GM12878 (cell line): ENCODE results near the gene S100P. TPM values are rescaled to one million over a fixed set of nuclear protein-coding genes. Genes with fewer than 3 reads are reported as not detected.

Experiments used
- ATAC-seq: fragments of 200-7000 bp; cut with Tn5 transposase; 3 replicates; pipeline ENCODE4 v1.9.1; 2020; ENCODE audit warnings: mild to moderate bottlenecking, moderate library complexity
- BruUV-seq: library from RNA; stranded (reverse); fragments of 400-500 nt; replicated peaks from 2 replicates; lab custom pipeline; 2021; lab: Mats Ljungman, UMichigan
- CTCF ChIA-PET: fragments of 300-600 bp; sonication (Branson Sonifier 250); formaldehyde crosslinking; extraction: SDS; loops from one replicate; lab custom pipeline; 2021; ENCODE audit warnings: inconsistent platforms; lab: Yijun Ruan, JAX
- POLR2A ChIA-PET: fragments of 350-600 bp; formaldehyde crosslinking; extraction: SDS; loops from one replicate; lab custom pipeline; 2021; ENCODE audit warnings: inconsistent platforms; lab: Charles Lee
- RAD21 ChIA-PET: fragments of 300-600 bp; sonication (Branson Sonifier 250); formaldehyde crosslinking; loops from one replicate; lab custom pipeline; 2023; ENCODE audit warnings: antibody characterized with exemption; ENCODE audit not compliant: unreplicated experiment; lab: Charles Lee
- SMC1A ChIA-PET: fragments of 300-600 bp; sonication (Branson Sonifier 250); formaldehyde crosslinking; loops from one replicate; lab custom pipeline; 2023; ENCODE audit not compliant: unreplicated experiment, uncharacterized antibody; lab: Charles Lee
- DNase-seq: peaks from one replicate; pipeline ENCODE4 v3.0.0-alpha.2; 2011; ENCODE audit warnings: low read depth, low spot score
- FAIRE-seq: peaks from 3 replicates; lab custom pipeline; 2011; peaks lifted over from hg19 to GRCh38; lab: Jason Lieb, UNC
- H2AFZ ChIP-seq: 2 replicates; pipeline ENCODE4 v1.6.0; 2011; ENCODE audit warnings: low read depth, low read length, control low read depth; ENCODE audit not compliant: control insufficient read depth
- H3K27ac ChIP-seq: 2 replicates; pipeline ENCODE4 v1.5.1; 2011; ENCODE audit warnings: control low read depth; ENCODE audit not compliant: control insufficient read depth, insufficient read depth
- H3K27me3 ChIP-seq, 2 experiments: replicated peaks in 1 of 2; 2 replicates each; pipeline versions ENCODE4 v1.6.0 to v1.6.1; 2011; ENCODE audit warnings: low read length in 1 of 2; ENCODE audit not compliant: control insufficient read depth in 2 of 2, insufficient read depth in 2 of 2
- H3K36me3 ChIP-seq, 2 experiments: 2 replicates each; pipeline ENCODE4 v1.5.1; 2011; ENCODE audit warnings: low read length in 1 of 2; ENCODE audit not compliant: control insufficient read depth in 2 of 2, insufficient read depth in 2 of 2
- H3K4me1 ChIP-seq: 2 replicates; pipeline ENCODE4 v1.6.1; 2011; ENCODE audit warnings: mild to moderate bottlenecking, low read length, moderate library complexity, mixed read lengths; ENCODE audit not compliant: control insufficient read depth, insufficient read depth
- H3K4me2 ChIP-seq: 2 replicates; pipeline ENCODE4 v1.6.0; 2011; ENCODE audit warnings: control low read depth; ENCODE audit not compliant: control insufficient read depth, insufficient read depth
- H3K4me3 ChIP-seq: fragments of 200-600 bp; sonication (generic); 2 replicates; pipeline ENCODE4 v1.5.1; 2016
- H3K79me2 ChIP-seq: 2 replicates; pipeline ENCODE4 v1.6.0; 2011; ENCODE audit warnings: low read length; ENCODE audit not compliant: control insufficient read depth, insufficient read depth
- H3K9ac ChIP-seq: 2 replicates; pipeline ENCODE4 v1.8.0; 2011; ENCODE audit warnings: low read length, control low read depth, mixed read lengths; ENCODE audit not compliant: control insufficient read depth, insufficient read depth
- H3K9me3 ChIP-seq: replicated peaks from 3 replicates; pipeline ENCODE4 v1.5.1; 2011; ENCODE audit warnings: mild to moderate bottlenecking, low read length; ENCODE audit not compliant: control insufficient read depth, insufficient read depth
- H4K20me1 ChIP-seq: 2 replicates; pipeline ENCODE4 v1.6.0; 2011; ENCODE audit not compliant: control insufficient read depth, insufficient read depth
- EGR1 ChIP-seq, 2 experiments: IDR thresholded peaks; 1 replicate in 1 of 2; 2 replicates in 1 of 2; pipeline ENCODE4 v1.6.1; 2011 to 2012; ENCODE audit warnings: low read depth in 2 of 2, low read length in 2 of 2, borderline replicate concordance in 1 of 2, mild to moderate bottlenecking in 1 of 2, moderate library complexity in 1 of 2
- KAT2A ChIP-seq: conservative IDR thresholded peaks from 2 replicates; pipeline ENCODE4 v1.6.1; 2011; ENCODE audit warnings: low read depth, low read length; ENCODE audit not compliant: control insufficient read depth
- MXI1 ChIP-seq: fragments of 150-350 bp; IDR thresholded peaks from 2 replicates; pipeline ENCODE4 v1.6.1; 2011; ENCODE audit warnings: low read depth, mild to moderate bottlenecking, inconsistent platforms, low read length, improper control_type of control experiment
- NBN ChIP-seq: fragments of 450-650 bp; IDR thresholded peaks from 2 replicates; pipeline ENCODE4 v1.6.1; 2016
- POU2F2 ChIP-seq: IDR thresholded peaks from 3 replicates; pipeline ENCODE4 v1.6.1; 2011; ENCODE audit warnings: low read depth, mild to moderate bottlenecking, low read length, borderline replicate concordance
- SIX5 ChIP-seq: IDR thresholded peaks from 2 replicates; pipeline ENCODE4 v1.6.1; 2011; ENCODE audit warnings: mild to moderate bottlenecking, low read depth, low read length, moderate library complexity; ENCODE audit not compliant: severe bottlenecking
- SREBF2 ChIP-seq: IDR thresholded peaks from 2 replicates; pipeline ENCODE4 v1.6.1; 2012; ENCODE audit warnings: mild to moderate bottlenecking, low read length
- SUPT20H ChIP-seq: IDR thresholded peaks from 2 replicates; pipeline ENCODE4 v1.6.1; 2011; ENCODE audit warnings: low read depth, mild to moderate bottlenecking, low read length, moderate library complexity, borderline replicate concordance; ENCODE audit not compliant: control insufficient read depth
- TCF12 ChIP-seq: IDR thresholded peaks from 2 replicates; pipeline ENCODE4 v1.6.1; 2011; ENCODE audit warnings: low read depth, mild to moderate bottlenecking, low read length
- TCF7 ChIP-seq: IDR thresholded peaks from 2 replicates; pipeline ENCODE4 v1.6.1; 2014; ENCODE audit warnings: antibody characterized with exemption, borderline replicate concordance
- ZNF274 ChIP-seq: IDR thresholded peaks from one replicate; pipeline ENCODE4 v1.8.0; 2011; ENCODE audit not compliant: insufficient read length, insufficient read depth
- WGBS: methylation state at CpG from one replicate; pipeline ENCODE4 v1.1.6; 2016; ENCODE audit warnings: low lambda C conversion rate; ENCODE audit not compliant: insufficient replicate concordance, insufficient coverage; ENCODE audit errors: missing lambda C conversion rate; 5-methylcytosine and 5-hydroxymethylcytosine counted together
- in situ Hi-C: fragments of 300-500 bp; cut with MboI; formaldehyde crosslinking; loops from 9 replicates; pipeline ENCODE4 v1.14.3; 2018; ENCODE audit warnings: mixed read lengths
- intact Hi-C: fragments of 100-400 bp; cut with micrococcal nuclease; formaldehyde crosslinking; loops from one replicate; pipeline ENCODE4 v1.14.2; 2022; ENCODE audit not compliant: unreplicated experiment
- polyA plus RNA-seq, 11 experiments: library from polyadenylated mRNA; depleted of rRNA in 4 of 11; unstranded in 6 of 11; stranded (reverse) in 5 of 11; fragments of >200 nt; fragmentation: Nextera tagmentation in 4 of 11; fragmentation: Illumina TruSeq in 1 of 11; extraction: Ambion mirVana in 4 of 11; extraction: Trizol in 1 of 11; gene quantifications; 1 replicate in 1 of 11; 2 replicates in 10 of 11; pipeline versions ENCODE4 v1.2.1 to v1.2.3, GENCODE V29; 2011 to 2016; ENCODE audit warnings: inconsistent platforms in 2 of 11, missing spikeins in 2 of 11, low read depth in 1 of 11
- total RNA-seq, 4 experiments: library from RNA; depleted of rRNA in 3 of 4; stranded (reverse); fragments of >200 nt in 3 of 4; fragmentation: Illumina TruSeq in 1 of 4; extraction: Trizol in 1 of 4; gene quantifications; 2 replicates each; pipeline versions ENCODE4 v1.2.1 to v1.2.3, GENCODE V29; 2013 to 2021
- TF ChIP-seq, protein P1 (sequence below): fragments of 150-350 bp; IDR thresholded peaks from 2 replicates; pipeline ENCODE4 v1.6.1; 2014; ENCODE audit warnings: mild to moderate bottlenecking, low read depth, low read length
- TF ChIP-seq, protein P2 (sequence below): IDR thresholded peaks from 2 replicates; pipeline ENCODE4 v1.6.1; 2012; ENCODE audit warnings: low read depth, low read length, improper control_type of control experiment
- TF ChIP-seq, protein P3 (sequence below): fragments of 450-650 bp; IDR thresholded peaks from 2 replicates; pipeline ENCODE4 v1.6.1; 2017; ENCODE audit warnings: mild to moderate bottlenecking, moderate library complexity

S100P gene
- total and polyA plus RNA-seq, 10 of the 15 experiments (the other 5 are each of a cell fraction or from before 2014, with no cell fraction given), result 0.90 TPM; not detected in 9

DNA sequence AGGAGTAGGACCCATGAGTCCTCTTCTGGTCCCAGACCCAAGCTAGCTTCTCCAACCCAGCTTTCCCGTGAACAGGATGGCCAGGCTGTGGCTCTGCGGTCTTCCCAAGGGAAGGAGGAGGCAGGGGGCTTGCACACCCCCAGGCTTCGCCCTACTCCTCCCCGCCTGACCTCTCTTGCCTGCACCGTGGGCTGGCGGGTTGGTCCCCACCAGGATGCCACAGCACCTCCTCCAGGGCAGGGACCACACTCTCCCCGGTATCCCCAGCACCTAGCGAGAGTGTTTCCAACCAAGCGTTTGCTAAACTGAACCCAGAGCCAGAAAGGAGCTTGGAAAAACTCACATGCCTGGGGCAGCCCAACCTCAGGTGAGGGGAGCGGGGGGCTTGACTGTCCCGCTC lies 9.0 kb upstream of the S100P start:
- in situ Hi-C loops (no loop called here), intact Hi-C loops (no loop called here)
- ATAC-seq (no peak), FAIRE-seq (no peak), DNase-seq (no peak)
- ChIA-PET POLR2A (no interaction called here), SMC1A (no interaction called here), CTCF (no interaction called here), RAD21 (no interaction called here)
- Histone ChIP-seq H3K27ac (no peak overlapping the region), H3K4me3 (no peak overlapping the region), H2AFZ (no peak overlapping the region), H4K20me1 (no peaks in the 10 kb centered on the region), H3K79me2 (no peaks in the 10 kb centered on the region), H3K4me2 (no peak overlapping the region), H3K36me3 (no peaks in the 10 kb centered on the region), H3K4me1 (peaks cover 10% of the 10 kb centered on the region), H3K9ac (no peak overlapping the region), H3K9me3 (no peaks in the 10 kb centered on the region; the same call in 2 of the 3 replicates), H3K27me3 (no peaks in the 10 kb centered on the region)
- BruUV-seq, result no TSS peak
- TF ChIP-seq POU2F2 (no peak), SIX5 (no peak), MXI1 (no peak), ZNF274 (no peak), KAT2A (no peak), NBN (no peak), EGR1 (IDR thresholded peaks at IDR 0.05; ENCODE audit: borderline replicate concordance in 1 of 2, low read depth in 2 of 2, low read length in 2 of 2) (no peak), SUPT20H (no peak), TCF7 (no peak), SREBF2 (no peak), TCF12 (no peak)
- TF ChIP-seq, protein P1, sequence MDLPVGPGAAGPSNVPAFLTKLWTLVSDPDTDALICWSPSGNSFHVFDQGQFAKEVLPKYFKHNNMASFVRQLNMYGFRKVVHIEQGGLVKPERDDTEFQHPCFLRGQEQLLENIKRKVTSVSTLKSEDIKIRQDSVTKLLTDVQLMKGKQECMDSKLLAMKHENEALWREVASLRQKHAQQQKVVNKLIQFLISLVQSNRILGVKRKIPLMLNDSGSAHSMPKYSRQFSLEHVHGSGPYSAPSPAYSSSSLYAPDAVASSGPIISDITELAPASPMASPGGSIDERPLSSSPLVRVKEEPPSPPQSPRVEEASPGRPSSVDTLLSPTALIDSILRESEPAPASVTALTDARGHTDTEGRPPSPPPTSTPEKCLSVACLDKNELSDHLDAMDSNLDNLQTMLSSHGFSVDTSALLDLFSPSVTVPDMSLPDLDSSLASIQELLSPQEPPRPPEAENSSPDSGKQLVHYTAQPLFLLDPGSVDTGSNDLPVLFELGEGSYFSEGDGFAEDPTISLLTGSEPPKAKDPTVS, result no peak
- TF ChIP-seq, protein P2, sequence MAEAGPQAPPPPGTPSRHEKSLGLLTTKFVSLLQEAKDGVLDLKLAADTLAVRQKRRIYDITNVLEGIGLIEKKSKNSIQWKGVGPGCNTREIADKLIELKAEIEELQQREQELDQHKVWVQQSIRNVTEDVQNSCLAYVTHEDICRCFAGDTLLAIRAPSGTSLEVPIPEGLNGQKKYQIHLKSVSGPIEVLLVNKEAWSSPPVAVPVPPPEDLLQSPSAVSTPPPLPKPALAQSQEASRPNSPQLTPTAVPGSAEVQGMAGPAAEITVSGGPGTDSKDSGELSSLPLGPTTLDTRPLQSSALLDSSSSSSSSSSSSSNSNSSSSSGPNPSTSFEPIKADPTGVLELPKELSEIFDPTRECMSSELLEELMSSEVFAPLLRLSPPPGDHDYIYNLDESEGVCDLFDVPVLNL, result no peak
- TF ChIP-seq, protein P3, sequence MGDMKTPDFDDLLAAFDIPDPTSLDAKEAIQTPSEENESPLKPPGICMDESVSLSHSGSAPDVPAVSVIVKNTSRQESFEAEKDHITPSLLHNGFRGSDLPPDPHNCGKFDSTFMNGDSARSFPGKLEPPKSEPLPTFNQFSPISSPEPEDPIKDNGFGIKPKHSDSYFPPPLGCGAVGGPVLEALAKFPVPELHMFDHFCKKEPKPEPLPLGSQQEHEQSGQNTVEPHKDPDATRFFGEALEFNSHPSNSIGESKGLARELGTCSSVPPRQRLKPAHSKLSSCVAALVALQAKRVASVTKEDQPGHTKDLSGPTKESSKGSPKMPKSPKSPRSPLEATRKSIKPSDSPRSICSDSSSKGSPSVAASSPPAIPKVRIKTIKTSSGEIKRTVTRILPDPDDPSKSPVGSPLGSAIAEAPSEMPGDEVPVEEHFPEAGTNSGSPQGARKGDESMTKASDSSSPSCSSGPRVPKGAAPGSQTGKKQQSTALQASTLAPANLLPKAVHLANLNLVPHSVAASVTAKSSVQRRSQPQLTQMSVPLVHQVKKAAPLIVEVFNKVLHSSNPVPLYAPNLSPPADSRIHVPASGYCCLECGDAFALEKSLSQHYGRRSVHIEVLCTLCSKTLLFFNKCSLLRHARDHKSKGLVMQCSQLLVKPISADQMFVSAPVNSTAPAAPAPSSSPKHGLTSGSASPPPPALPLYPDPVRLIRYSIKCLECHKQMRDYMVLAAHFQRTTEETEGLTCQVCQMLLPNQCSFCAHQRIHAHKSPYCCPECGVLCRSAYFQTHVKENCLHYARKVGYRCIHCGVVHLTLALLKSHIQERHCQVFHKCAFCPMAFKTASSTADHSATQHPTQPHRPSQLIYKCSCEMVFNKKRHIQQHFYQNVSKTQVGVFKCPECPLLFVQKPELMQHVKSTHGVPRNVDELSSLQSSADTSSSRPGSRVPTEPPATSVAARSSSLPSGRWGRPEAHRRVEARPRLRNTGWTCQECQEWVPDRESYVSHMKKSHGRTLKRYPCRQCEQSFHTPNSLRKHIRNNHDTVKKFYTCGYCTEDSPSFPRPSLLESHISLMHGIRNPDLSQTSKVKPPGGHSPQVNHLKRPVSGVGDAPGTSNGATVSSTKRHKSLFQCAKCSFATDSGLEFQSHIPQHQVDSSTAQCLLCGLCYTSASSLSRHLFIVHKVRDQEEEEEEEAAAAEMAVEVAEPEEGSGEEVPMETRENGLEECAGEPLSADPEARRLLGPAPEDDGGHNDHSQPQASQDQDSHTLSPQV, result no peak
- 66% methylated on average over 9 of the region's 11 CpGs for WGBS
